ENCODE measurements around the gene ADGRA1.

Gene ADGRA1

DNA sequence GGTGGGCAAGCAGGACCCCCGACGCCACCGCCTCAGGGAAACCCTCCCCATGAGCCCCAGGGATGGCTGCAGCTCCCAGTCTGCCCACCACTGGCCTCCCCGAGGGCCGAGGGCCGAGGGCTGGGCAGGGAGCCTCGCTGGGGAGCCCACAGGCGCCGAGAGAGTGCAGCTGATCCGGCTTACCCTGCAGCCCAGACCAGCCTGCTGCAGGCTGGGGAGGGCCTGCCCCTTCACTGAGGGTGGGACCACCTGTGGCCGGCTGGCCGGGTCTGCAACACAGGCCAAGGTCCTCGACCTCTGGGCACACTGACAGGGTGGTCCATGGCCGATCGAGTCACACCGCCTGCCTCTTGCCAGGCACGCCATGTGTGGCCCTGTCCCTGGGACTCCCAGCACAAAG is 27.3 kb upstream of the ADGRA1 start:
- TF ChIP-seq, protein P1, sequence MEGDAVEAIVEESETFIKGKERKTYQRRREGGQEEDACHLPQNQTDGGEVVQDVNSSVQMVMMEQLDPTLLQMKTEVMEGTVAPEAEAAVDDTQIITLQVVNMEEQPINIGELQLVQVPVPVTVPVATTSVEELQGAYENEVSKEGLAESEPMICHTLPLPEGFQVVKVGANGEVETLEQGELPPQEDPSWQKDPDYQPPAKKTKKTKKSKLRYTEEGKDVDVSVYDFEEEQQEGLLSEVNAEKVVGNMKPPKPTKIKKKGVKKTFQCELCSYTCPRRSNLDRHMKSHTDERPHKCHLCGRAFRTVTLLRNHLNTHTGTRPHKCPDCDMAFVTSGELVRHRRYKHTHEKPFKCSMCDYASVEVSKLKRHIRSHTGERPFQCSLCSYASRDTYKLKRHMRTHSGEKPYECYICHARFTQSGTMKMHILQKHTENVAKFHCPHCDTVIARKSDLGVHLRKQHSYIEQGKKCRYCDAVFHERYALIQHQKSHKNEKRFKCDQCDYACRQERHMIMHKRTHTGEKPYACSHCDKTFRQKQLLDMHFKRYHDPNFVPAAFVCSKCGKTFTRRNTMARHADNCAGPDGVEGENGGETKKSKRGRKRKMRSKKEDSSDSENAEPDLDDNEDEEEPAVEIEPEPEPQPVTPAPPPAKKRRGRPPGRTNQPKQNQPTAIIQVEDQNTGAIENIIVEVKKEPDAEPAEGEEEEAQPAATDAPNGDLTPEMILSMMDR (IDR thresholded peaks at IDR 0.05; ENCODE audit: insufficient read depth, low read depth, low read length, missing control alignments), result no peak
- DNase-seq (ENCODE audit: low read depth), result no peak

DNA sequence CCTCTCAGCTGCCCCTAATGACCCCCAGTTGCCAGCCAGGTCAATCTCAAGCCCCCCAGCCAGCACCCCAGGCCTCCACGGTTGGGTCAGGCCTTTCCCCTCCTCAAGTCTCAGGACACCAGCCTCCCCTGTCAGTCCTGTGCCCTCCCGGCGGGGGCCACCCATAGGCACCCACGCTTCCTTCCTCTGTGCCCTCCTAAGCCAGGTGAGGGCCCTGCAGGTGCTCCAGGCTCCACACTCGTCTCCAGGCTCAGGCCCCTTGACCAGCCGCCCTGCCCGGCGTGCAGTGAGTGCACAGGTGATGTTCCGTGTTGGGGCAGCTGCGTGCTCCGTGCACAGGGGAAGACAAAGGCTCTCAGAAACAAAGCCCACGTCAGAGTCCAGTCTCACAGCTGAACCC is 26.8 kb upstream of the ADGRA1 start:
- TF ChIP-seq, protein P1 (IDR thresholded peaks at IDR 0.05; ENCODE audit: insufficient read depth, low read depth, low read length, missing control alignments), result no peak
- DNase-seq (ENCODE audit: low read depth), result no peak
- H3K4me3 ChIP-seq (ENCODE audit: low read length), result no peak overlapping the region

More for the DNA sequence above, 27.3 kb upstream of the ADGRA1 start:
- no peak overlapping the region for H3K4me3 ChIP-seq (ENCODE audit: low read length)

DNA sequence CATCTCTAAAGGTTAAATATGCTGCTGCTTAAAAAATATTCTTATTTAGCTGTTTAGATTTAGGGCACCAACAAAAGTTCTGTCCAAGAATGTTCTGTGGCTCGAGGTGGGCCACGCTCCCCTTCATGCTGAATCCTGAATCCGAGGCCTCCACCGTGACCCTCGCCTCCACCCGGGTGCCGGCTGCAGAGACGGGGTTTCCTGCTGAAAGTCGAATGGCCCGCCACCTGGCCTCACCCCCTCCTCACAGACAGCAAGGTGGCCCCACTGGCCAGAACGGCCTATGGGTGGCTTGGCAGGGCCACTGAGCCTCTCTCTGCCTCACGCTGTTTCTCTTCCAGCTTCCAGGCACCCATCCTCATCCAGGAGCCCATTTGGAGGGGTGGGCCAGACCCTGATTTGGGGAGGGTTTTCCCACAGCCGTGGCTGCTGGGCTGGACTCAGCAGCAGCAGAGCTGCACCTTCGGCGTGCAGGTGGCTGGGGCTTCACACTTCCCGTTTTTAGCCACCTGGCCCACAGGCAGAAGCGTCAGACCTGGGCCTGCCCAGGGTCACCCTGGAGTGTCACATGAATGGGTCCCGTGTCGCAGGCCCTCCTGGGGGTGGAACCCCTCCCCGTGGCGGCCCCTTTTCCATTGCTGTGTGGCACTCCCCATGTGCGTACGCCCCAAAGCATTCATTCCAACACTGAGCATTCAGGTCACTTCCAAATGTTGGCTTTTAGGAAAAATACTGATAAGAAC is 26.3 kb upstream of the ADGRA1 start:
- DNase-seq (ENCODE audit: low read depth), result no peak
- no peak overlapping the region for H3K4me3 ChIP-seq (ENCODE audit: low read length)
- TF ChIP-seq, protein P1 (IDR thresholded peaks at IDR 0.05; ENCODE audit: insufficient read depth, low read depth, low read length, missing control alignments), result no peak

DNA sequence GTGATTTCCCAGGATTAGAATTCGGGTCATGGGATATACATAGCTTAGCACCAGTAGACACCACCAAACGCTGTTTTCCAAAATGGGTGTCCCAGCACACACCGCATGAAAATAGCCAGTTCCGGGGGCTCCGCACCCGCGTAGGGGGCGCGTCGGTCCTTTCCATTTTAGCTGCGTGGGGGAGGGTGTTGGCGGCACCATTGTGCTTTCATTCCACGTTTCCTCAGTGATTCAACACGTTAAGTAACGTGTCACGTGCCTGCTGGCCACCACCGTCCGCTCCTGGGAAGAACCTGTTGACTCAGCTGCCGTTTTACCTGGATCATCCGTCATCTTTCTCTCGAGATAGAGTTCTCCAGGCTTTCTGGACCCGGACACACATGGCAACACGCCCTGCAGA is 25.6 kb upstream of the ADGRA1 start:
- H3K4me3 ChIP-seq (ENCODE audit: low read length), result no peak overlapping the region
- no peak for DNase-seq (ENCODE audit: low read depth)
- TF ChIP-seq, protein P1 (IDR thresholded peaks at IDR 0.05; ENCODE audit: insufficient read depth, low read depth, low read length, missing control alignments), result no peak

DNA sequence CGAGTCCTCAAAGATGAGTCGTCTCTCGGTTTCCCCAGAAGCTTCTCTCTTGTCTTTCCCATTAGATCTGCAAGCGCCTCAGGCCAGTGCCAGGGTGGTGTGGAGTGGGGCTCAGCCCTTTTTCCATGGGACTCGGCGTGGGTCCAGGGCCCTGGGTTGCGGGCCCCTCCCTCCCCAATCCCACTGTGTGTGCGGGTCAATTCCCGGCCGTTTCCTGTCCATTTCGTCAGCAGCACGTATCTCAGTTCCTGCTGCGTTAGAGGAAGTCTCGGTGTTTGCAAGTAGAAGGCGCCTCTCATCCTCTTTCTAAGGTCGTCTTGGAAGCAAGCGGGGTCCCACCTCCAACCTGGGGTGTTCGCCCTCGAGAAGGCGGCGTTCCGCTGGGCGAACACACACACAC is 25.1 kb upstream of the ADGRA1 start:
- no peak for DNase-seq (ENCODE audit: low read depth)
- H3K4me3 ChIP-seq (ENCODE audit: low read length), result no peak overlapping the region
- TF ChIP-seq, protein P1 (IDR thresholded peaks at IDR 0.05; ENCODE audit: insufficient read depth, low read depth, low read length, missing control alignments), result no peak

DNA sequence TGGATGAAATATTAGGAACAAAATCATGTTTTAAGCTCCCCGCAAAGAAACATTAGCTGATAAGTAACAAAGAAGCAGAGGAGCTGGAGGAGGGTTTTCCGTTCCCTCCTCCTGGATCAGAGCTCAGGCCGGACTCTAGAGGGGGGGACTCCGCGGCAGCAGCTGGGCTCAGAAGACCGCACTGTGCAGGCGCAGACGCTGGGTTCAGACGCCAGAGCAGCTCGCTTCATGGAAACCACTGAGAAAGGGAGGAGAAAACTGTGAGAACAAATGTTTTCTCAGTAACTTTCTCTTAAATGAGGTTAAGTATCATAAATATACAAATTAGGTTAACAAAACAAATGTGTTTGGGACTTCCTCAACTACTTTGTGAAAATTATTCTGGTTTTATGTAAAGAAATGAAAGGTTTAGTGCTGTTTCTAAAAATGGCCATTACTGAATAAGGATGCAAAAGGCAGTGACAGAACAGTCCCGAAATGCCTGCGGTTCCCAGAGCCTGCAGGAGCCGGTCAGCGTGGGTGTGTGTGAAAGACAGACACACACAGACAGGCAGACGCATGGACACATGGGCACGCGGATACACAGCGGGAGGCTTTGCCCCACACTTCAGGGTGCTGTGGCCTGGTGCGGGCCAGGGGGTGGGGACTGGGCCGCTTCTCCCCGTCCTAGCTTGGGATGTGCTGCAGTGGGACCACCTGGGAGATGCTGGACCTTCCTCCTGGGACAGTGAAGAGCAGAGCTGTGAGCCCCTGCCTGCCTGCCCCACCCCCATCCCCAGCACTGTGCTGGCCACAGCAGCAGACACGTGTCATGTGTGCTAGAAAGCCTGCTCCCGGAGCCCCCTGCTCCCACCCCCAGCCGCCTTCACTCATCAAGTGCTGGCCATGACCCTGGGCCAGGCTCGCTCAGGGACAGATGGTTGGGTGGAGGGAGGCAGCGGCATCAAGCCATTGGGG is 20.3 kb upstream of the ADGRA1 start:
- TF ChIP-seq, protein P1 (IDR thresholded peaks at IDR 0.05; ENCODE audit: insufficient read depth, low read depth, low read length, missing control alignments), result no peak
- no peak overlapping the region for H3K4me3 ChIP-seq (ENCODE audit: low read length)
- no peak for DNase-seq (ENCODE audit: low read depth)
